Loucy (cell line): ENCODE results near the gene CACHD1.

ENCODE experiments used
- H2AFZ ChIP-seq: fragments of 200-600 bp; sonication (generic); 2 replicates; pipeline ENCODE4 v1.6.0; 2016; ENCODE audit warnings: antibody characterized with exemption, mild to moderate bottlenecking, low read length, moderate library complexity
- H3F3A ChIP-seq: fragments of 200-600 bp; 2 replicates; pipeline ENCODE4 v1.6.0; 2016; ENCODE audit warnings: antibody characterized with exemption, low read depth, mild to moderate bottlenecking
- H3K27me3 ChIP-seq: fragments of 200-600 bp; sonication (generic); 2 replicates; pipeline ENCODE4 v1.6.1; 2014; ENCODE audit warnings: low read length, mild to moderate bottlenecking; ENCODE audit not compliant: insufficient read depth, poor library complexity, severe bottlenecking
- H3K36me3 ChIP-seq: fragments of 200-600 bp; sonication (generic); 2 replicates; pipeline ENCODE4 v1.6.1; 2016; ENCODE audit warnings: low read length; ENCODE audit not compliant: insufficient read depth
- H3K4me1 ChIP-seq: fragments of 200-600 bp; sonication (generic); 2 replicates; pipeline ENCODE4 v1.5.1; 2014; ENCODE audit warnings: low read length, mild to moderate bottlenecking; ENCODE audit not compliant: insufficient read depth, poor library complexity, severe bottlenecking
- H3K4me2 ChIP-seq: fragments of 200-600 bp; sonication (generic); 2 replicates; pipeline ENCODE4 v1.6.0; 2014; ENCODE audit warnings: antibody characterized with exemption, low read length, low read depth, mild to moderate bottlenecking; ENCODE audit not compliant: poor library complexity, severe bottlenecking
- H3K4me3 ChIP-seq: fragments of 200-600 bp; sonication (generic); 2 replicates; pipeline ENCODE4 v1.5.1; 2014; ENCODE audit warnings: low read length, mild to moderate bottlenecking, mixed read lengths; ENCODE audit not compliant: poor library complexity, severe bottlenecking
- H3K79me2 ChIP-seq: fragments of 200-600 bp; sonication (generic); 2 replicates; pipeline ENCODE4 v1.6.1; 2014; ENCODE audit warnings: low read length; ENCODE audit not compliant: insufficient read depth
- H3K9ac ChIP-seq: fragments of 200-600 bp; sonication (generic); 2 replicates; pipeline ENCODE4 v1.6.0; 2014; ENCODE audit warnings: mild to moderate bottlenecking, low read depth, low read length, moderate library complexity; ENCODE audit not compliant: poor library complexity, severe bottlenecking
- H3K9me2 ChIP-seq: fragments of 200-600 bp; sonication (generic); replicated peaks from 2 replicates; pipeline ENCODE4 v1.6.1; 2016; ENCODE audit warnings: low read depth, low read length, mixed read lengths
- H3K9me3 ChIP-seq: fragments of 200-600 bp; sonication (generic); 2 replicates; pipeline ENCODE4 v1.6.1; 2014; ENCODE audit warnings: mild to moderate bottlenecking, antibody characterized with exemption, low read length, low read depth; ENCODE audit not compliant: insufficient read depth
- H4K20me1 ChIP-seq: fragments of 200-600 bp; sonication (generic); 2 replicates; pipeline ENCODE4 v1.6.0; 2014; ENCODE audit warnings: antibody characterized with exemption, low read length, mild to moderate bottlenecking; ENCODE audit not compliant: insufficient read depth, poor library complexity, severe bottlenecking
- CTCF ChIP-seq: fragments of 200-600 bp; sonication (generic); conservative IDR thresholded peaks from 2 replicates; pipeline ENCODE4 v1.5.1; 2014; ENCODE audit warnings: mild to moderate bottlenecking, antibody characterized with exemption, low read length
- EZH2phosphoT487 ChIP-seq: fragments of 200-600 bp; IDR thresholded peaks from 2 replicates; pipeline ENCODE4 v1.6.1; 2018; ENCODE audit warnings: antibody characterized with exemption, mild to moderate bottlenecking, moderate library complexity, borderline replicate concordance

CACHD1 gene

GRCh38 chr1:64655861-64656260 is 185.9 kb downstream of the CACHD1 start:
- H3K4me1 ChIP-seq, result no peaks in the 10 kb centered on the region
- TF ChIP-seq EZH2phosphoT487 (no peak), CTCF (no peak)
- H3K9me2 ChIP-seq, result no peaks in the 10 kb centered on the region
- H4K20me1 ChIP-seq, result no peaks in the 10 kb centered on the region
- H3K79me2 ChIP-seq, result no peaks in the 10 kb centered on the region
- H3K9me3 ChIP-seq, result no peaks in the 10 kb centered on the region
- H2AFZ ChIP-seq, result no peak overlapping the region
- H3K9ac ChIP-seq, result no peak overlapping the region
- no peaks in the 10 kb centered on the region for H3F3A ChIP-seq
- H3K4me3 ChIP-seq, result no peak overlapping the region
- H3K4me2 ChIP-seq, result no peak overlapping the region
- no peaks in the 10 kb centered on the region for H3K27me3 ChIP-seq
- peaks cover 36% of the 10 kb centered on the region; the same call in 1 of the 2 replicates for H3K36me3 ChIP-seq

- no peak for TF ChIP-seq EZH2phosphoT487
- TF ChIP-seq CTCF, result no peak
- Histone ChIP-seq H3K9me2 (no peaks in the 10 kb centered on the region), H3K27me3 (no peaks in the 10 kb centered on the region), H3K36me3 (peaks cover 34% of the 10 kb centered on the region; the same call in 1 of the 2 replicates), H2AFZ (no peak overlapping the region), H3K9ac (no peak overlapping the region), H4K20me1 (no peaks in the 10 kb centered on the region), H3K4me2 (no peak overlapping the region), H3K4me3 (no peak overlapping the region), H3K9me3 (no peaks in the 10 kb centered on the region), H3K79me2 (no peaks in the 10 kb centered on the region), H3F3A (no peaks in the 10 kb centered on the region), H3K4me1 (no peaks in the 10 kb centered on the region)
Observed at GRCh38 chr1:64659478-64660138, 189.7 kb downstream of the CACHD1 start.

- no peak overlapping the region for H3K4me2 ChIP-seq
- no peaks in the 10 kb centered on the region for H3K9me2 ChIP-seq
- no peak overlapping the region for H3K9ac ChIP-seq
- no peak overlapping the region for H2AFZ ChIP-seq
- no peaks in the 10 kb centered on the region for H3K9me3 ChIP-seq
- TF ChIP-seq EZH2phosphoT487 (no peak), CTCF (peak; percentile 53)
- peaks cover 25% of the 10 kb centered on the region; the same call in 1 of the 2 replicates for H3K36me3 ChIP-seq
- no peaks in the 10 kb centered on the region for H3K27me3 ChIP-seq
- no peaks in the 10 kb centered on the region for H3K4me1 ChIP-seq
- H3F3A ChIP-seq, result no peaks in the 10 kb centered on the region
- H3K79me2 ChIP-seq, result no peaks in the 10 kb centered on the region
- H4K20me1 ChIP-seq, result no peaks in the 10 kb centered on the region
- no peak overlapping the region for H3K4me3 ChIP-seq
Observed at GRCh38 chr1:64663668-64664067, 193.7 kb downstream of the CACHD1 start.
